Endothelial cell of umbilical vein (primary cell): ENCODE data around the gene BACH2. TPM values are rescaled to one million over a fixed set of nuclear protein-coding genes. Genes with fewer than 3 reads are reported as not detected.

Source experiments
- BruUV-seq: library from RNA; stranded (reverse); fragments of 400-500 nt; replicated peaks from 2 replicates; lab custom pipeline; 2021; lab: Mats Ljungman, UMichigan
- CTCF ChIA-PET: fragments of 300-600, 350-600 bp; sonication (Branson Sonifier 250); formaldehyde crosslinking; loops from one replicate; lab custom pipeline; 2021; ENCODE audit warnings: antibody characterized with exemption, inconsistent platforms; lab: Charles Lee
- POLR2A ChIA-PET: fragments of 300-600, 350-600 bp; sonication (Branson Sonifier 250); formaldehyde crosslinking; loops from one replicate; lab custom pipeline; 2021; ENCODE audit warnings: antibody characterized with exemption, inconsistent platforms; lab: Charles Lee
- DNase-seq: peaks from one replicate; pipeline ENCODE4 v3.0.0-alpha.2; 2011; ENCODE audit warnings: low read depth, low spot score
- FAIRE-seq: peaks from 2 replicates; lab custom pipeline; 2011; peaks lifted over from hg19 to GRCh38; lab: Jason Lieb, UNC
- H2AFZ ChIP-seq: 2 replicates; pipeline ENCODE4 v1.6.0; 2012; ENCODE audit warnings: low read depth, low read length, control low read depth, inconsistent platforms
- H3K27ac ChIP-seq: 2 replicates; pipeline ENCODE4 v1.5.1; 2011; ENCODE audit warnings: low read depth, mild to moderate bottlenecking, control low read depth, low read length, moderate library complexity; ENCODE audit not compliant: insufficient read depth
- H3K27me3 ChIP-seq, 2 experiments: 2 replicates each; pipeline versions ENCODE4 v1.6.0 to v1.6.1; 2011; ENCODE audit warnings: low read length in 2 of 2, mixed read lengths in 1 of 2; ENCODE audit not compliant: control insufficient read depth in 2 of 2, insufficient read depth in 2 of 2
- H3K36me3 ChIP-seq, 2 experiments: 2 replicates in 1 of 2; 3 replicates in 1 of 2; pipeline ENCODE4 v1.5.1; 2011; ENCODE audit warnings: low read length in 2 of 2, mild to moderate bottlenecking in 1 of 2, moderate library complexity in 1 of 2; ENCODE audit not compliant: control insufficient read depth in 2 of 2, insufficient read depth in 2 of 2; ENCODE audit errors: extremely low read depth in 1 of 2
- H3K4me1 ChIP-seq: 3 replicates; pipeline ENCODE4 v1.5.1; 2011; ENCODE audit warnings: mild to moderate bottlenecking, low read length; ENCODE audit not compliant: control insufficient read depth, insufficient read depth; ENCODE audit errors: extremely low read depth
- H3K4me2 ChIP-seq: 2 replicates; pipeline ENCODE4 v1.6.1; 2011; ENCODE audit warnings: low read length, control low read depth, mixed read lengths; ENCODE audit not compliant: insufficient read depth
- H3K4me3 ChIP-seq, 3 experiments: fragments of 200-600 bp in 1 of 3; sonication (generic), shearing (Covaris generic) in 1 of 3; replicated peaks in 1 of 3; 2 replicates each; pipeline ENCODE4 v1.5.1; 2011 to 2016; ENCODE audit warnings: control low read depth in 3 of 3, low read length in 3 of 3, mild to moderate bottlenecking in 2 of 3, inconsistent platforms in 1 of 3, low read depth in 1 of 3, moderate library complexity in 1 of 3; ENCODE audit not compliant: insufficient read depth in 1 of 3
- H3K79me2 ChIP-seq: 2 replicates; pipeline ENCODE4 v1.6.0; 2012; ENCODE audit warnings: low read length, inconsistent platforms; ENCODE audit not compliant: control insufficient read depth, insufficient read depth
- H3K9ac ChIP-seq: replicated peaks from 2 replicates; pipeline ENCODE3; 2011; ENCODE audit warnings: low read length, control low read depth; ENCODE audit not compliant: insufficient read depth; ENCODE audit errors: extremely low read depth
- H3K9me1 ChIP-seq: replicated peaks from 3 replicates; pipeline ENCODE4 v1.6.0; 2011; ENCODE audit warnings: mild to moderate bottlenecking, low read length; ENCODE audit not compliant: control insufficient read depth, insufficient read depth; ENCODE audit errors: extremely low read depth
- H3K9me3 ChIP-seq: replicated peaks from 2 replicates; pipeline ENCODE4 v1.5.1; 2012; ENCODE audit warnings: low read length, inconsistent platforms; ENCODE audit not compliant: control insufficient read depth, insufficient read depth
- H4K20me1 ChIP-seq: replicated peaks from 2 replicates; pipeline ENCODE3; 2011; ENCODE audit warnings: mild to moderate bottlenecking, low read length; ENCODE audit not compliant: control insufficient read depth, insufficient read depth; ENCODE audit errors: extremely low read depth
- EZH2 ChIP-seq: IDR thresholded peaks from 2 replicates; pipeline ENCODE4 v1.6.1; 2012; ENCODE audit warnings: borderline replicate concordance, low read depth, mild to moderate bottlenecking, moderate library complexity, low read length, inconsistent platforms; ENCODE audit not compliant: severe bottlenecking
- FOS ChIP-seq: IDR thresholded peaks from 2 replicates; pipeline ENCODE4 v1.6.1; 2011; ENCODE audit warnings: mild to moderate bottlenecking, low read length, moderate library complexity, borderline replicate concordance; ENCODE audit not compliant: insufficient read depth
- GATA2 ChIP-seq: IDR thresholded peaks from 2 replicates; pipeline ENCODE4 v1.7.0; 2011; ENCODE audit warnings: low read depth, mild to moderate bottlenecking, moderate library complexity, mixed read lengths, low read length; ENCODE audit not compliant: insufficient read length, insufficient read depth
- JUN ChIP-seq: IDR thresholded peaks from 2 replicates; pipeline ENCODE4 v1.6.1; 2011; ENCODE audit warnings: borderline replicate concordance, low read depth; ENCODE audit not compliant: insufficient read length, insufficient read depth
- MYC ChIP-seq: IDR thresholded peaks from one replicate; pipeline ENCODE4 v1.6.1; 2011; ENCODE audit warnings: mild to moderate bottlenecking, low read depth, low read length
- POLR2A ChIP-seq: IDR thresholded peaks from 2 replicates; pipeline ENCODE4 v1.6.1; 2012; ENCODE audit warnings: low read depth, mild to moderate bottlenecking, control low read depth, low read length
- POLR2AphosphoS5 ChIP-seq: IDR thresholded peaks from 2 replicates; pipeline ENCODE4 v1.6.1; 2012; ENCODE audit warnings: low read depth, mild to moderate bottlenecking, control low read depth, low read length, moderate library complexity; ENCODE audit not compliant: insufficient read depth
- dilution Hi-C: fragments of 300-500 bp; cut with MboI; formaldehyde crosslinking; loops from one replicate; pipeline ENCODE4 v1.15.0; 2019; ENCODE audit warnings: low sequenced_read_pairs; ENCODE audit not compliant: extremely low pct_ligation_motif_present
- intact Hi-C: fragments of 100-400 bp; cut with micrococcal nuclease; formaldehyde crosslinking; loops from one replicate; pipeline ENCODE4 v1.10.0; 2022
- polyA plus RNA-seq, 4 experiments: library from polyadenylated mRNA; depleted of rRNA in 3 of 4; stranded (reverse) in 3 of 4; unstranded in 1 of 4; fragments of >200 nt; gene quantifications; 2 replicates each; pipeline versions ENCODE4 v1.2.1 to v1.2.3, GENCODE V29; 2011 to 2012; ENCODE audit warnings: missing spikeins in 1 of 4
- total RNA-seq: library from RNA; stranded (reverse); gene quantifications from 2 replicates; pipeline ENCODE4 v1.2.3, GENCODE V29; 2021
- TF ChIP-seq, protein P1 (sequence below), 2 donors: IDR thresholded peaks; 1 replicate in 1 of 2; 2 replicates in 1 of 2; pipeline ENCODE4 v1.5.1; 2011; ENCODE audit warnings: low read length in 2 of 2, mild to moderate bottlenecking in 2 of 2, moderate library complexity in 2 of 2, control low read depth in 1 of 2, inconsistent platforms in 1 of 2, low read depth in 1 of 2; ENCODE audit not compliant: insufficient read depth in 1 of 2; ENCODE audit errors: extremely low read depth in 1 of 2
- TF ChIP-seq, protein P2 (sequence below): IDR thresholded peaks from 2 replicates; pipeline ENCODE4 v1.6.1; 2011; ENCODE audit not compliant: insufficient read depth, insufficient read length

The BACH2 gene
- total and polyA plus RNA-seq, 2 donors (not counting 3 experiments of a cell fraction or from before 2014, with no cell fraction given), result 1.7 to 5.6 TPM

DNA sequence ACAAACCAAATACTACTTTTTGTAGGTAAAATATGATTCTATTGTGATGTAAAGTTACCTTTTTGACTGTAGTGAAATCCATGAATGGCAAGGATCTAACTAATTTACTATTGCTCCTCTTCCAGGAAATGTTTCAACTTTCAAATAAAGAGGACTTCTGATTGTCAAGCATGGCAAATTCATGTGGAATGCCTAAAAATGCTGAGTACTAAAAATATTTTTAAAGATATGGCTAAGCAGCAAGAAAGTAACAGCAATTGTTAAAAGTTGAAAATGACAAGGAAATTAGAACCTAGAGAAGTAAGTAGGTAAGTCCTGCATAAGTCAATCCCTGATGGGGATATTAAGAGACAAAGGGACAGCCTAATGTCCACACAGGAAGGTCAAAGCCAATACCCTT lies 126.0 kb downstream of the BACH2 start:
- H3K79me2 ChIP-seq, result no peaks in the 10 kb centered on the region
- BruUV-seq, result no TSS peak
- no peaks in the 10 kb centered on the region for H3K27me3 ChIP-seq
- no peak for DNase-seq
- no peak overlapping the region for H3K4me2 ChIP-seq
- H4K20me1 ChIP-seq, result no peaks in the 10 kb centered on the region
- no peaks in the 10 kb centered on the region for H3K4me1 ChIP-seq
- H3K9me3 ChIP-seq, result no peaks in the 10 kb centered on the region
- ChIA-PET POLR2A (no interaction called here), CTCF (no interaction called here)
- dilution Hi-C loops, result no loop called here
- no peak overlapping the region for H3K4me3 ChIP-seq
- no peak overlapping the region for H3K27ac ChIP-seq
- H3K36me3 ChIP-seq, result no peaks in the 10 kb centered on the region
- H3K9ac ChIP-seq, result no peak overlapping the region
- TF ChIP-seq EZH2, result no peak
- no peak for TF ChIP-seq POLR2AphosphoS5
- TF ChIP-seq, protein P1, sequence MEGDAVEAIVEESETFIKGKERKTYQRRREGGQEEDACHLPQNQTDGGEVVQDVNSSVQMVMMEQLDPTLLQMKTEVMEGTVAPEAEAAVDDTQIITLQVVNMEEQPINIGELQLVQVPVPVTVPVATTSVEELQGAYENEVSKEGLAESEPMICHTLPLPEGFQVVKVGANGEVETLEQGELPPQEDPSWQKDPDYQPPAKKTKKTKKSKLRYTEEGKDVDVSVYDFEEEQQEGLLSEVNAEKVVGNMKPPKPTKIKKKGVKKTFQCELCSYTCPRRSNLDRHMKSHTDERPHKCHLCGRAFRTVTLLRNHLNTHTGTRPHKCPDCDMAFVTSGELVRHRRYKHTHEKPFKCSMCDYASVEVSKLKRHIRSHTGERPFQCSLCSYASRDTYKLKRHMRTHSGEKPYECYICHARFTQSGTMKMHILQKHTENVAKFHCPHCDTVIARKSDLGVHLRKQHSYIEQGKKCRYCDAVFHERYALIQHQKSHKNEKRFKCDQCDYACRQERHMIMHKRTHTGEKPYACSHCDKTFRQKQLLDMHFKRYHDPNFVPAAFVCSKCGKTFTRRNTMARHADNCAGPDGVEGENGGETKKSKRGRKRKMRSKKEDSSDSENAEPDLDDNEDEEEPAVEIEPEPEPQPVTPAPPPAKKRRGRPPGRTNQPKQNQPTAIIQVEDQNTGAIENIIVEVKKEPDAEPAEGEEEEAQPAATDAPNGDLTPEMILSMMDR (IDR thresholded peaks at IDR 0.05; ENCODE audit: extremely low read depth in 1 of 2, insufficient read depth in 1 of 2, low read depth in 1 of 2, low read length in 2 of 2), result no peak
- TF ChIP-seq, protein P2, sequence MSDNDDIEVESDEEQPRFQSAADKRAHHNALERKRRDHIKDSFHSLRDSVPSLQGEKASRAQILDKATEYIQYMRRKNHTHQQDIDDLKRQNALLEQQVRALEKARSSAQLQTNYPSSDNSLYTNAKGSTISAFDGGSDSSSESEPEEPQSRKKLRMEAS, result no peak
- TF ChIP-seq JUN, result no peak
- no peak for TF ChIP-seq GATA2
- no peak for TF ChIP-seq FOS
- TF ChIP-seq MYC, result no peak
- no peak for TF ChIP-seq POLR2A
- no peak overlapping the region for H2AFZ ChIP-seq
- no peak for FAIRE-seq
- no peaks in the 10 kb centered on the region for H3K9me1 ChIP-seq
- intact Hi-C loops, result loop anchor here (10.0 kb wide), 1 partner anchor 226 kb away; no protein-coding TSS in a partner anchor
